ENCODE measurements around the gene CCHCR1.
"Not testable (repeated sequence)": the region's sequence is repeated elsewhere in the genome, so short reads cannot be mapped to it uniquely, and the experiment has no call there.

The CCHCR1 gene

DNA sequence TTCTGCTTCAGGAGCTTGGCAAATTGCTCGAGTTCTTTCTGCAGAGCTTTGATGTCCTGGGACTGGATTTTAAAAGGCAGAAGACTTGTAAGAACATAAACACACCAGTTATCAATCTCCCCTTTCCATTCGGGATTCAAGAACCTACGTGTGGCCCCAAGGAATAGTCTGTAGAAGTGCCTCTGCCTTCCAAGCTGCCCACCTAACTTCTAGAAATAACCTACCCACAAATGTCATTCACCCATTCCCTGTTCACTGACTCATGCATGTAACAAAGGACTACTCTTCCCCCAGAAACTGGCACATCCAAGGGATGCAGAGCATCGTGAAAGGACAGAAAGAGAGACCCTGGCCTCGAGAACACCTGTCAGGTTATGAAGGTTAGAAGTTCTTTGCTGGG is 8.4 kb upstream of the CCHCR1 start:
- DNase-seq (ENCODE audit: low read depth in 1 of 2, low spot score in 1 of 2): no peak
- no peak for TF ChIP-seq JUND (IDR thresholded peaks at IDR 0.05; ENCODE audit: low read depth)
- in situ Hi-C loops (cut with HindIII; ENCODE audit: low pct_unique_long_range_greater_than_20kb, low sequenced_read_pairs): no loop called here

DNA sequence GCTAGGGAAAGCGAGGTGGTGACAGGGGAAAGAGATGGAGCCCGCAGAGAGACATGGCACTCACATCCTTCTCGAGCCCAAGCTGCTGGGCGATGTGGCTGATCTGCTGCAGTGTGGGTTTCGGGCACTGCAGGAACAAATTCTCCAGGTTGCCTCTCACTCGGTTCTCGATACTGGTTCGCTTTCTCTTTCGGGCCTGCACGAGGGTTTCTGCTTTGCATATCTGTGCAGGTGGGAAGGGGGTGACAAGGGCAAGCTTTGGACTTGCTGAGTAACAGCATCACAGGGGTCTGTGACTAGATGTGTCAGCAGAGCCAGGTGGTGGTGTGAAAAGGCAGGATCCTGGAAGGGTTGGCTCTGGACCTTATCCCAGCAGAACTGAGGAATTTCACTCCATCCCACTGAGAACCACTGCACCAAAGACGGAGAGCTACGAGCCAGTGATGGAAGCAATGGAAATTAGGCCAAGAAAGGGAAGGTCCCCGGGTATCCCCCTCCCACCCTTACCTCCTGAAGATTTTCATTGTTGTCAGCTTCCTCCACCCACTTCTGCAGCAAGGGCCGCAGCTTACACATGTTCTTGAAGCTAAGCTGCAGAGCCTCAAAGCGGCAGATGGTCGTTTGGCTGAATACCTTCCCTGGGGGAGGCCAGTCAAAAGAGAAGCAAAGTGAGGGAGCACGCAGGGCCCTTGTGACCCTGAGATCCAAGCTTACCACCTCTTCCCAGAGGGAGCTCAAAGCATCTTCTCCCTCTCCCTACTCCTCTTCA is 7.6 kb upstream of the CCHCR1 start:
- in situ Hi-C loops (cut with HindIII; ENCODE audit: low pct_unique_long_range_greater_than_20kb, low sequenced_read_pairs); DNase-seq (ENCODE audit: low read depth in 1 of 2, low spot score in 1 of 2): not testable (repeated sequence)

DNA sequence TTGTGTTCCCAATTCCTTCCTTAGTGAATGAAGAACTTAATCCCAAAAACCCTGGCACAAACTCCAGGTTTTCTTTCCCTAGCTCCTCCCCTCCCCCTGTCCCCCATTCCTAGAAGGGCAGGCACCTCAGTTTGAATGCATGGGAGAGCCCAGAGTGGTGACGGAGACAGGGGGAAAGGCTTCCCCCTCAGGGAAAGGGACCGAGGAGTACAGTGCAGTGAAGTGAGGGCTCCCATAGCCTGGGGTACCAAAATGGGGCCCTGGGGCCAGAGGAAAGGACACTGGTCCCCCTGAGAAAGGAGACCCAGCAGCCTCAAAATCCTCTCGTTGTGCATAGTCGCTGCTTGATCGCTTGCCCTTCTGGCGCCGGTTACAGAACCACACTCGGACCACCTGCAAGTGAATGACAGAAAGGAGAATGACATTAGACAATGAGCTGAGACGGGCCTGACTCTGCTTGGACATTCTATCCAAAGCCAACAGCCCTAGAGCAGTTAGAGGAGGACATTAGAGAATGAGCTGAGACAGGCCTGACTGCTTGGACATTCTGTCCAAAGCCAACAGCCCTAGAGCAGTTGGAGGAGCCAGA is 7.0 kb upstream of the CCHCR1 start:
- DNase-seq (ENCODE audit: low read depth in 1 of 2, low spot score in 1 of 2); in situ Hi-C loops (cut with HindIII; ENCODE audit: low pct_unique_long_range_greater_than_20kb, low sequenced_read_pairs): not testable (repeated sequence)

DNA sequence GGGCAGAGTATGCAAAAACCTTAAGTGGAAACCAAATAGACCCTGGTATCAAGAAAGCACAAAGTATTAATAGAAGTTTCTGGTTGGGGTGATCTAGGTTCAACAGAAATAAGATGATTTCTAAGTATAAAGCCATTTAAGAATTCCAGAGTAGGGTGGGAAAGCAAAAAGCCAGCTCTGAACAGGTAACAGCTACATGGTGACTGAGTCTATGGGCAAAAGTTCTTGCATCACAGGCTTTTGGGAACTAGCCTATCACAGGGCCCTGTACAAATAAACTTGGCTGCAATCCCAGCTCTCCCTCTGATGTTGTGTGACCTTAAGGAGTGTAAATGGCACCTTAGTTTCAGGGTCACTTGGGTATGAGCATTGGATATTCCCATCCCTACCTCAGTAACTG is 6.3 kb upstream of the CCHCR1 start:
- TF ChIP-seq JUND (IDR thresholded peaks at IDR 0.05; ENCODE audit: low read depth): no peak
- no peak for DNase-seq (ENCODE audit: low read depth in 1 of 2, low spot score in 1 of 2)
- in situ Hi-C loops (cut with HindIII; ENCODE audit: low pct_unique_long_range_greater_than_20kb, low sequenced_read_pairs): no loop called here

DNA sequence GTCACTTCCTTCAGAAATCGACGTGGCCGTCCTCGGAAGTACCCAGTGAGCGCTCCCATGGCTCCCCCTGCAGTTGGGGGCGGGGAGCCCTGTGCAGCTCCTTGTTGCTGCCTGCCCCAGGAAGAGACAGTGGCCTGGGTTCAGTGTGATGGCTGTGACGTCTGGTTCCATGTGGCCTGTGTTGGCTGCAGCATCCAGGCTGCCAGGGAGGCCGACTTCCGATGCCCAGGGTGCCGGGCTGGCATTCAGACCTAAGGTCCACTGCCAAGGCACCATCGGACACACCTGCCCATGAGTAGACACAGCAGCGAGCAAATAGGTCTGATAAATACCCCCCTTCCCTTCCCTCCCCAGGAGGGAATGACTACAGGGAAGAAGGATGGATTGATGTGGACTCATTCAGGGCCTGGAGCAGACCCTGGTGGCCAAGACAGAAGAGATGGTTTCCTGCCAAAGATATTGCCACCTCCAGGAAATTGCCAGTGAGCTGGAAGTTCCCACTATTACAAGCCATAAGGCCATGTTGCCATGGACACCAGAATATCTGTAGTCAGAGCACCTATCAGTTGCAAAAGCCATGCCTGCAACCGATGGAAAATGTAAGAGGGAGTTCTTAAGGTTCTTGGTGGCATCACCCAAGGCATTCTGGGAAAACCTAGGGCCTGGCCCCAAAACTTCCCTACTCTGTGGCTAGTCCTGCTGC is 5.0 kb upstream of the CCHCR1 start:
- DNase-seq (ENCODE audit: low read depth in 1 of 2, low spot score in 1 of 2): no peak
- in situ Hi-C loops (cut with HindIII; ENCODE audit: low pct_unique_long_range_greater_than_20kb, low sequenced_read_pairs): no loop called here

DNA sequence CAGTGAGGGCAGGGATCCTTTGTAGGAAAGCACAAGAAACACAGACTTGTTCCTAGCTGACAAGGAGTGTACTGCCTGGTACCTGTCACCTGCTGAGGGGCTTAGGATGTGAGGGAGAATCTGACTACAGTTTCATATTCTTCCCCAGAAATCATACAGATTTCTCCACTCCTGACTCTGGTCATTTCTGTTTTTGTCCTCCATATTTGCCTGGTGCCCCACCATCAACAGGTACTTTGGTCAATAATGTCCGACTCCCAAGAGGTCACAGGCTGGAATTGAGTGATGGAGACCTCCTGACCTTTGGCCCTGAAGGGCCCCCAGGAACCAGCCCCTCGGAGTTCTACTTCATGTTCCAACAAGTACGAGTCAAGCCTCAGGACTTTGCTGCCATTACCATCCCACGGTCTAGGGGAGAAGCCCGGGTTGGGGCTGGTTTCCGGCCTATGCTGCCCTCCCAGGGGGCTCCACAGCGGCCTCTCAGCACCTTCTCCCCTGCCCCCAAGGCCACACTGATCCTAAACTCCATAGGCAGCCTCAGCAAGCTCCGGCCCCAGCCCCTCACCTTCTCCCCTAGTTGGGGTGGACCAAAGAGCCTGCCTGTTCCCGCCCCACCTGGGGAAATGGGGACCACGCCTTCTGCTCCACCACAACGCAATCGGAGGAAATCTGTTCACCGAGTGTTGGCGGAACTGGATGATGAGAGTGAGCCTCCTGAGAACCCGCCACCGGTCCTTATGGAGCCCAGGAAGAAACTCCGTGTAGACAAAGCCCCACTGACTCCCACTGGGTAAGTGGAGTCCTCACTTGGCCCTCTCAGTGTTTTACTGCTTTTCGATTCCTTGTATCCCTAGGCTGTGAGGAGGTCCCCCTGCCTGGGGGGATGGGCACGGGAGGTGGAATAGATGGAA is 3.9 kb upstream of the CCHCR1 start:
- DNase-seq (ENCODE audit: low read depth in 1 of 2, low spot score in 1 of 2): no peak
- in situ Hi-C loops (cut with HindIII; ENCODE audit: low pct_unique_long_range_greater_than_20kb, low sequenced_read_pairs): no loop called here
- no peak for TF ChIP-seq JUND (IDR thresholded peaks at IDR 0.05; ENCODE audit: low read depth)

More for the DNA sequence above, 5.0 kb upstream of the CCHCR1 start:
- no peak for TF ChIP-seq JUND (IDR thresholded peaks at IDR 0.05; ENCODE audit: low read depth)

DNA sequence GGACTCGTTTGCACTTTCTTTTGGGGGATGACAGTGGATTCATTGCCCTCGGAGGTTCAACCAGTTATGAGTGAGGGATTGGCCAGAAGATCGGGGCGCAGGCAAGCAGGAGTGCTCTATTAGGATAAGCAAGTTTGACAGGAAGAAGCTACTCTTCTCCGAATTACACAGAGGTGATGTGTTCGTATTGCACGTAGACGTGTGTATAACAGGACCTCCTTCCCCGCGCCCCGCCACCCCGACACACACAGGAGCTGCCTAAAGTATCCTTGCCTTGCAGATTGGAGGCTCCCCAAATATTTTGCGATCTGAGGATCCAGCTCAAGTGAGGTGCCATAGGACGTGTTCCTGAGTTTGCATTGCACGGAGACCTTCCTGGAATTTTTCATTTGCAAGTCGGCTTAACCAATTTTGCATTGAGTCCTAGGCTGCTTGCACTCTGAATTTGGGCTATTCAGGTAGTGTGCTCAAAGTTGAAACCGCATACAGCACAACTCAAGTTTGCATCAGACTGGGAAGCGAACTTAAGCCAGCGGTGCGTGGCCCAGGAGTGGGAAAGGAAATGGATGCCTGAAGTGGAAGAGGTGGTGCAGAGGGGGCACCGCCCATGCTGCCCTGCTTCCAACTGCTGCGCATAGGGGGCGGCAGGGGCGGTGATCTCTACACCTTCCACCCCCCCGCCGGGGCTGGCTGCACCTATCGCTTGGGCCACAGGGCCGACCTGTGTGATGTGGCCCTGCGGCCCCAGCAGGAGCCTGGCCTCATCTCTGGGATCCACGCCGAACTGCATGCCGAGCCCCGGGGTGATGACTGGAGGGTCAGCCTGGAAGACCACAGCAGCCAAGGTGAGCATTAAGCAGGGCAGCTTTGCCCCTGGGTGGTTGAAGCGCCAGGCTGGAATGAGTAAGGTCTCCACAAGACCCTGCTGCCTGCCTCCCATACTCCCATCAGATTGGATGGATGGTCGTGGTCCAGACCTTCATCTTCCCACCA is 1.6 kb upstream of the CCHCR1 start:
- TF ChIP-seq JUND (IDR thresholded peaks at IDR 0.05; ENCODE audit: low read depth): no peak
- in situ Hi-C loops (cut with HindIII; ENCODE audit: low pct_unique_long_range_greater_than_20kb, low sequenced_read_pairs): no loop called here
- peak; percentile 42 to 43 for DNase-seq (ENCODE audit: low read depth in 1 of 2, low spot score in 1 of 2)

DNA sequence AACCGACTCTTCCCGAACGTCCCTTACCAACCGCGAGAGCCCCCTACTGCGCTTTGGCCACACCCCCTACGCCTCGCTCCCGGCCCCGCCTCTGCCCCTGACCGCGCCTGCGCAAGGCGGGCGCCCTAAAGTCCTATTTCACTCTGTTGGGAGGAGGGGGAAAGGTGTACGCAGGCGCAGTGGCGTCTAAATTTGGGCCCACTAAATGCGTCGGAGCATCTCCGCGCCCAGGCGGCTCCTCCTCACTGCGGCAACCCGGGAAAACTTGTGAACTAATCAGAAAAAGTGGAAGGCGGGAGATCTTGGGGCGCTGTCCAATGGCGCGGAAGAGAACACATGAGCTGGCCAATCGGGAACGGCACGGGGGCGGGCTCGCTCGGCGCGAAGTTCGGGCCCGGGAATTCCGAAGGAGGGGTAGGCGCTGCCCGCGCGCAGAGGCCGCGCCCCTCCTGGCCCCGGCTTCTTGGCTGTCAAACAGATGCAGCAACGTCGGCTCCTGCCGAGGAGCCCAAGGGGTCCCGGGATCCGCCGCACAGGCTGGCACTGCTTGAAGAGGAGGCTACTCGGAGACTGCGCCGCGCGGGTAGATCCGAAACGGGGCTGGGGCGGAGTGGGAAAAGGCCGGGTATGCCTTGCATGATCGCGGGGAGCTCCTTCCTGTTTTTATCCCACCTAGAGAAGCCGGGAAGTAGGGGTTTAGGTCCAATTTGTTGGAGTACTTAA is 699 bp upstream of the CCHCR1 start, which contains the start of gene TCF19:
TCF19 (plus strand) TSS at position 450 of the 723 bp plus-strand sequence. CDS start 881 bp downstream, outside the sequence.
- peak; percentile 97 to 99 for DNase-seq (ENCODE audit: low read depth in 1 of 2, low spot score in 1 of 2)
- no peak for TF ChIP-seq JUND (IDR thresholded peaks at IDR 0.05; ENCODE audit: low read depth)
- in situ Hi-C loops (cut with HindIII; ENCODE audit: low pct_unique_long_range_greater_than_20kb, low sequenced_read_pairs): no loop called here

DNA sequence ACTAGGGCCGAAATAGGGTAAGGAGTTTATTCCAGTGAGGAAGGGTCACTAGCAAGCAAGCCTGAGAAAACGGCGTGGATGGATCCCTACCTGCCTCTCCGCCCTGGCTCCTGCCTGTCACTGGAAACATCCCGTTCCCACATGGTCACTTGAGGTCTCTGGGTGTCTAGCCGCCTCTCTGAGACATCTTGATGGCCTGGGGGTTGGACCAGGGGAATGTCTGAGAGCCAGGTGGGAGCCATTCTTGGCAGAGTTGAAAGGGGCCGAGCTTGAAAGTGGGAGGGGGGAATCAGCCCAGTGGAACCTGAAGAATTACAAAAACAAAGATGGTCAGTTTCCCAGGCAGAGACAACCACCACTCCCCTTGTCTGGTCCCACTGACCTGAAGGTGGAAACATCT is 961 bp downstream of the CCHCR1 start:
- no peak for DNase-seq (ENCODE audit: low read depth in 1 of 2, low spot score in 1 of 2)
- TF ChIP-seq JUND (IDR thresholded peaks at IDR 0.05; ENCODE audit: low read depth): no peak
- in situ Hi-C loops (cut with HindIII; ENCODE audit: low pct_unique_long_range_greater_than_20kb, low sequenced_read_pairs): no loop called here

DNA sequence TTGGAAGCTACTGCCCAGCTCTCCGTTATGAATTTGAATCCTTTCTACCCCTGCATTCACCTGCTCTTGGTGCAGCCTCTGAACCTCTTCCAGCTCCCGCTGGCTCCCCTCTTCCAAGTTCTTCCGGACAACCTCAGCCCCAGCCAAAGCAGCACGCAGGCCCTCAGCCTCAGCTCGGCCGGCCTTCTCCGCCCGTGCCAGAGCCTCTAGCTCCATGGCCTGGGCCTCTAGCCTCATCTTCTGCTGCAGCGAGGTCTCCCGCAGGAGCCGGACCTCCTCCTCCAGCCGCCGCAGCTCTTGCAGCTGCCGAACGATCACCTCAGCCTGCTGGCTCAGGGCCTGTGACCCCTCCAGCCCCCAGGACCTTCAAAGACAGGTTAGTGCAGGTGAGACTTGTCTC is 3.2 kb downstream of the CCHCR1 start:
- no peak for TF ChIP-seq JUND (IDR thresholded peaks at IDR 0.05; ENCODE audit: low read depth)
- in situ Hi-C loops (cut with HindIII; ENCODE audit: low pct_unique_long_range_greater_than_20kb, low sequenced_read_pairs): no loop called here
- no peak for DNase-seq (ENCODE audit: low read depth in 1 of 2, low spot score in 1 of 2)

DNA sequence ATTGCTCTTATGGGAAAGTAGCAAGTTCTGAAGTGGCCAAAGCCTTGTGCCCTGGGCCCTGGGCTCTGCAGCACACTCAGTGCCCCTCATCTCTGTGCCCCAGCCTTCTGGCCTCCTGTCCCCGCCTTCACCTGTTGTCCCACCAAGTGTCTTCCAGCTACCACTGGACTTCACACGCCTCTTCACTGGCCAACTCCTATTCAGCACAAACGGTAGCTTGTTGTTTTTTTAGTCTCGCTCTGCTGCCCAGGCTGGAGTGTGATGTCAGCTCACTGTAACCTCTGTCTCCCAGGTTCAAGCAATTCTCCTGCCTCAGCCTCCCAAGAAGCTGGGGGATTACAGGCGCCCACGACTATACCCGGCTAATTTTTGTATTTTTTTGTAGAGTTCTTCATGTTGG is 4.8 kb downstream of the CCHCR1 start:
- in situ Hi-C loops (cut with HindIII; ENCODE audit: low pct_unique_long_range_greater_than_20kb, low sequenced_read_pairs): no loop called here
- no peak for TF ChIP-seq JUND (IDR thresholded peaks at IDR 0.05; ENCODE audit: low read depth)

More for the DNA sequence above, 4.8 kb downstream of the CCHCR1 start:
- no peak for DNase-seq (ENCODE audit: low read depth in 1 of 2, low spot score in 1 of 2)

All from T47D (cell line).